Endothelial cell of umbilical vein (primary cell): ENCODE data around the gene PSD4. TPM values are rescaled to one million over a fixed set of nuclear protein-coding genes. Genes with fewer than 3 reads are reported as not detected.

Experiments
- BruUV-seq: library from RNA; stranded (reverse); fragments of 400-500 nt; replicated peaks from 2 replicates; lab custom pipeline; 2021; lab: Mats Ljungman, UMichigan
- CTCF ChIA-PET: fragments of 300-600, 350-600 bp; sonication (Branson Sonifier 250); formaldehyde crosslinking; loops from one replicate; lab custom pipeline; 2021; ENCODE audit warnings: antibody characterized with exemption, inconsistent platforms; lab: Charles Lee
- POLR2A ChIA-PET: fragments of 300-600, 350-600 bp; sonication (Branson Sonifier 250); formaldehyde crosslinking; loops from one replicate; lab custom pipeline; 2021; ENCODE audit warnings: antibody characterized with exemption, inconsistent platforms; lab: Charles Lee
- DNase-seq: peaks from one replicate; pipeline ENCODE4 v3.0.0-alpha.2; 2011; ENCODE audit warnings: low read depth, low spot score
- FAIRE-seq: peaks from 2 replicates; lab custom pipeline; 2011; peaks lifted over from hg19 to GRCh38; lab: Jason Lieb, UNC
- H2AFZ ChIP-seq: 2 replicates; pipeline ENCODE4 v1.6.0; 2012; ENCODE audit warnings: low read depth, low read length, control low read depth, inconsistent platforms
- H3K27ac ChIP-seq: 2 replicates; pipeline ENCODE4 v1.5.1; 2011; ENCODE audit warnings: low read depth, mild to moderate bottlenecking, control low read depth, low read length, moderate library complexity; ENCODE audit not compliant: insufficient read depth
- H3K27me3 ChIP-seq, 2 experiments: 2 replicates each; pipeline versions ENCODE4 v1.6.0 to v1.6.1; 2011; ENCODE audit warnings: low read length in 2 of 2, mixed read lengths in 1 of 2; ENCODE audit not compliant: control insufficient read depth in 2 of 2, insufficient read depth in 2 of 2
- H3K36me3 ChIP-seq, 2 experiments: 2 replicates in 1 of 2; 3 replicates in 1 of 2; pipeline ENCODE4 v1.5.1; 2011; ENCODE audit warnings: low read length in 2 of 2, mild to moderate bottlenecking in 1 of 2, moderate library complexity in 1 of 2; ENCODE audit not compliant: control insufficient read depth in 2 of 2, insufficient read depth in 2 of 2; ENCODE audit errors: extremely low read depth in 1 of 2
- H3K4me1 ChIP-seq: 3 replicates; pipeline ENCODE4 v1.5.1; 2011; ENCODE audit warnings: mild to moderate bottlenecking, low read length; ENCODE audit not compliant: control insufficient read depth, insufficient read depth; ENCODE audit errors: extremely low read depth
- H3K4me2 ChIP-seq: 2 replicates; pipeline ENCODE4 v1.6.1; 2011; ENCODE audit warnings: low read length, control low read depth, mixed read lengths; ENCODE audit not compliant: insufficient read depth
- H3K4me3 ChIP-seq, 3 experiments: fragments of 200-600 bp in 1 of 3; sonication (generic), shearing (Covaris generic) in 1 of 3; replicated peaks in 1 of 3; 2 replicates each; pipeline ENCODE4 v1.5.1; 2011 to 2016; ENCODE audit warnings: control low read depth in 3 of 3, low read length in 3 of 3, mild to moderate bottlenecking in 2 of 3, inconsistent platforms in 1 of 3, low read depth in 1 of 3, moderate library complexity in 1 of 3; ENCODE audit not compliant: insufficient read depth in 1 of 3
- H3K79me2 ChIP-seq: 2 replicates; pipeline ENCODE4 v1.6.0; 2012; ENCODE audit warnings: low read length, inconsistent platforms; ENCODE audit not compliant: control insufficient read depth, insufficient read depth
- H3K9ac ChIP-seq: replicated peaks from 2 replicates; pipeline ENCODE3; 2011; ENCODE audit warnings: low read length, control low read depth; ENCODE audit not compliant: insufficient read depth; ENCODE audit errors: extremely low read depth
- H3K9me1 ChIP-seq: replicated peaks from 3 replicates; pipeline ENCODE4 v1.6.0; 2011; ENCODE audit warnings: mild to moderate bottlenecking, low read length; ENCODE audit not compliant: control insufficient read depth, insufficient read depth; ENCODE audit errors: extremely low read depth
- H3K9me3 ChIP-seq: replicated peaks from 2 replicates; pipeline ENCODE4 v1.5.1; 2012; ENCODE audit warnings: low read length, inconsistent platforms; ENCODE audit not compliant: control insufficient read depth, insufficient read depth
- H4K20me1 ChIP-seq: replicated peaks from 2 replicates; pipeline ENCODE3; 2011; ENCODE audit warnings: mild to moderate bottlenecking, low read length; ENCODE audit not compliant: control insufficient read depth, insufficient read depth; ENCODE audit errors: extremely low read depth
- EZH2 ChIP-seq: IDR thresholded peaks from 2 replicates; pipeline ENCODE4 v1.6.1; 2012; ENCODE audit warnings: borderline replicate concordance, low read depth, mild to moderate bottlenecking, moderate library complexity, low read length, inconsistent platforms; ENCODE audit not compliant: severe bottlenecking
- FOS ChIP-seq: IDR thresholded peaks from 2 replicates; pipeline ENCODE4 v1.6.1; 2011; ENCODE audit warnings: mild to moderate bottlenecking, low read length, moderate library complexity, borderline replicate concordance; ENCODE audit not compliant: insufficient read depth
- GATA2 ChIP-seq: IDR thresholded peaks from 2 replicates; pipeline ENCODE4 v1.7.0; 2011; ENCODE audit warnings: low read depth, mild to moderate bottlenecking, moderate library complexity, mixed read lengths, low read length; ENCODE audit not compliant: insufficient read length, insufficient read depth
- JUN ChIP-seq: IDR thresholded peaks from 2 replicates; pipeline ENCODE4 v1.6.1; 2011; ENCODE audit warnings: borderline replicate concordance, low read depth; ENCODE audit not compliant: insufficient read length, insufficient read depth
- MYC ChIP-seq: IDR thresholded peaks from one replicate; pipeline ENCODE4 v1.6.1; 2011; ENCODE audit warnings: mild to moderate bottlenecking, low read depth, low read length
- POLR2A ChIP-seq: IDR thresholded peaks from 2 replicates; pipeline ENCODE4 v1.6.1; 2012; ENCODE audit warnings: low read depth, mild to moderate bottlenecking, control low read depth, low read length
- POLR2AphosphoS5 ChIP-seq: IDR thresholded peaks from 2 replicates; pipeline ENCODE4 v1.6.1; 2012; ENCODE audit warnings: low read depth, mild to moderate bottlenecking, control low read depth, low read length, moderate library complexity; ENCODE audit not compliant: insufficient read depth
- dilution Hi-C: fragments of 300-500 bp; cut with MboI; formaldehyde crosslinking; loops from one replicate; pipeline ENCODE4 v1.15.0; 2019; ENCODE audit warnings: low sequenced_read_pairs; ENCODE audit not compliant: extremely low pct_ligation_motif_present
- intact Hi-C: fragments of 100-400 bp; cut with micrococcal nuclease; formaldehyde crosslinking; loops from one replicate; pipeline ENCODE4 v1.10.0; 2022
- polyA plus RNA-seq, 4 experiments: library from polyadenylated mRNA; depleted of rRNA in 3 of 4; stranded (reverse) in 3 of 4; unstranded in 1 of 4; fragments of >200 nt; gene quantifications; 2 replicates each; pipeline versions ENCODE4 v1.2.1 to v1.2.3, GENCODE V29; 2011 to 2012; ENCODE audit warnings: missing spikeins in 1 of 4
- total RNA-seq: library from RNA; stranded (reverse); gene quantifications from 2 replicates; pipeline ENCODE4 v1.2.3, GENCODE V29; 2021
- TF ChIP-seq, protein P1 (sequence below): IDR thresholded peaks from 2 replicates; pipeline ENCODE4 v1.6.1; 2011; ENCODE audit not compliant: insufficient read depth, insufficient read length
- TF ChIP-seq, protein P2 (sequence below), 2 donors: IDR thresholded peaks; 1 replicate in 1 of 2; 2 replicates in 1 of 2; pipeline ENCODE4 v1.5.1; 2011; ENCODE audit warnings: low read length in 2 of 2, mild to moderate bottlenecking in 2 of 2, moderate library complexity in 2 of 2, control low read depth in 1 of 2, inconsistent platforms in 1 of 2, low read depth in 1 of 2; ENCODE audit not compliant: insufficient read depth in 1 of 2; ENCODE audit errors: extremely low read depth in 1 of 2

PSD4 gene
- total and polyA plus RNA-seq, 2 donors (not counting 3 experiments of a cell fraction or from before 2014, with no cell fraction given) = 0.01 to 0.24 TPM

DNA sequence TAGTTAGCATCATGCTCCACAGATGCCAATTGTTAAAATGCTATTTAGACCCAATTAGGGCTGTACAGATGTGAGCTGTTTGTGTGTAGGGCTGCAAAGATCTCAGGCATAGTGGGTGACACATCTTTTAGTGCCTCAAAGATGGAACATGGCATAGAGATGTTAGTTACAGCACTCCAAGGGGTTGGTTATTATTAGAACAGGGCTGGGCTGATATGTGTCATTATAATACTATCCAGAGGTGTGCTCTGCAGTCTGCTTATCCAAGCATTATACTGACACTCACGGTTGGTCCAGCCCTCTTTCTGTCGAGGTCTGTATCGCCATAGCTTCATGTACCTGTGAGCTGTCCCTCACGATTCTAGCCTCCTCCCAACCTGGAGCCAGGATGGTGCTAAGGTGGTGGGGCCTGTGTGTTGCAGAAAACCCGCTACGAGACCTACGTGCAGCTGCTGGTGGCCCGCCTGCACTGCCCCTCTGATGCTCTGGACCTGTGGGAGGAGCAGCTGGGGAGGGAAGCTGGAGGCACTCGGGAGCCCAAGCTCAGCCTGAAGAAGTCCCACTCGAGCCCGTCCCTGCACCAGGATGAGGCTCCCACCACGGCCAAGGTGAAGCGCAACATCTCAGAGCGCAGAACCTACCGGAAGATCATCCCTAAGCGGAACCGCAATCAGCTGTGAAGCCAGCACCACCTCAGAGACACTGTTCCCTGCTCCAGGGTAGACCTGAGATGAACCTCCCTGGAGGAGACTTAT lies 27.1 kb downstream of the PSD4 start:
- H3K4me1 ChIP-seq = peaks cover 6% of the 10 kb centered on the region
- H3K27ac ChIP-seq = no peak overlapping the region
- H3K9me3 ChIP-seq = no peaks in the 10 kb centered on the region
- dilution Hi-C loops (no loop called here), intact Hi-C loops (no loop called here)
- H3K4me3 ChIP-seq = no peak overlapping the region
- FAIRE-seq (no peak), DNase-seq (no peak)
- ChIA-PET POLR2A (no interaction called here), CTCF (interaction anchor here (1.0 to 20.2 kb wide), 5 partner anchors 13 to 189 kb away, joined by 4 to 310 read pairs (median 109); no protein-coding TSS in a partner anchor)
- peaks cover 0 to 1% of the 10 kb centered on the region in 2 experiments for H3K27me3 ChIP-seq
- BruUV-seq = no TSS peak
- no peaks in the 10 kb centered on the region for H3K79me2 ChIP-seq
- H3K9ac ChIP-seq = no peak overlapping the region
- H3K4me2 ChIP-seq = no peak overlapping the region
- no peak overlapping the region for H2AFZ ChIP-seq
- no peaks in the 10 kb centered on the region for H4K20me1 ChIP-seq
- no peak for TF ChIP-seq JUN
- no peak for TF ChIP-seq EZH2
- no peak for TF ChIP-seq GATA2
- no peak for TF ChIP-seq MYC
- TF ChIP-seq FOS = no peak
- TF ChIP-seq, protein P1, sequence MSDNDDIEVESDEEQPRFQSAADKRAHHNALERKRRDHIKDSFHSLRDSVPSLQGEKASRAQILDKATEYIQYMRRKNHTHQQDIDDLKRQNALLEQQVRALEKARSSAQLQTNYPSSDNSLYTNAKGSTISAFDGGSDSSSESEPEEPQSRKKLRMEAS = no peak
- TF ChIP-seq POLR2A = no peak
- TF ChIP-seq, protein P2, sequence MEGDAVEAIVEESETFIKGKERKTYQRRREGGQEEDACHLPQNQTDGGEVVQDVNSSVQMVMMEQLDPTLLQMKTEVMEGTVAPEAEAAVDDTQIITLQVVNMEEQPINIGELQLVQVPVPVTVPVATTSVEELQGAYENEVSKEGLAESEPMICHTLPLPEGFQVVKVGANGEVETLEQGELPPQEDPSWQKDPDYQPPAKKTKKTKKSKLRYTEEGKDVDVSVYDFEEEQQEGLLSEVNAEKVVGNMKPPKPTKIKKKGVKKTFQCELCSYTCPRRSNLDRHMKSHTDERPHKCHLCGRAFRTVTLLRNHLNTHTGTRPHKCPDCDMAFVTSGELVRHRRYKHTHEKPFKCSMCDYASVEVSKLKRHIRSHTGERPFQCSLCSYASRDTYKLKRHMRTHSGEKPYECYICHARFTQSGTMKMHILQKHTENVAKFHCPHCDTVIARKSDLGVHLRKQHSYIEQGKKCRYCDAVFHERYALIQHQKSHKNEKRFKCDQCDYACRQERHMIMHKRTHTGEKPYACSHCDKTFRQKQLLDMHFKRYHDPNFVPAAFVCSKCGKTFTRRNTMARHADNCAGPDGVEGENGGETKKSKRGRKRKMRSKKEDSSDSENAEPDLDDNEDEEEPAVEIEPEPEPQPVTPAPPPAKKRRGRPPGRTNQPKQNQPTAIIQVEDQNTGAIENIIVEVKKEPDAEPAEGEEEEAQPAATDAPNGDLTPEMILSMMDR (IDR thresholded peaks at IDR 0.05; ENCODE audit: extremely low read depth in 1 of 2, insufficient read depth in 1 of 2, low read depth in 1 of 2, low read length in 2 of 2) = no peak
- TF ChIP-seq POLR2AphosphoS5 = no peak
- no peaks in the 10 kb centered on the region for H3K36me3 ChIP-seq
- H3K9me1 ChIP-seq = no peaks in the 10 kb centered on the region
